ENCODE measurements around the gene GPRC5C. TPM values are rescaled to one million over a fixed set of nuclear protein-coding genes. Genes with fewer than 3 reads are reported as not detected.

Gene GPRC5C
- total and polyA plus RNA-seq, 2 of the 13 experiments (the other 11 are each of a cell fraction or from before 2014, with no cell fraction given), result 85.6 to 300 TPM

DNA sequence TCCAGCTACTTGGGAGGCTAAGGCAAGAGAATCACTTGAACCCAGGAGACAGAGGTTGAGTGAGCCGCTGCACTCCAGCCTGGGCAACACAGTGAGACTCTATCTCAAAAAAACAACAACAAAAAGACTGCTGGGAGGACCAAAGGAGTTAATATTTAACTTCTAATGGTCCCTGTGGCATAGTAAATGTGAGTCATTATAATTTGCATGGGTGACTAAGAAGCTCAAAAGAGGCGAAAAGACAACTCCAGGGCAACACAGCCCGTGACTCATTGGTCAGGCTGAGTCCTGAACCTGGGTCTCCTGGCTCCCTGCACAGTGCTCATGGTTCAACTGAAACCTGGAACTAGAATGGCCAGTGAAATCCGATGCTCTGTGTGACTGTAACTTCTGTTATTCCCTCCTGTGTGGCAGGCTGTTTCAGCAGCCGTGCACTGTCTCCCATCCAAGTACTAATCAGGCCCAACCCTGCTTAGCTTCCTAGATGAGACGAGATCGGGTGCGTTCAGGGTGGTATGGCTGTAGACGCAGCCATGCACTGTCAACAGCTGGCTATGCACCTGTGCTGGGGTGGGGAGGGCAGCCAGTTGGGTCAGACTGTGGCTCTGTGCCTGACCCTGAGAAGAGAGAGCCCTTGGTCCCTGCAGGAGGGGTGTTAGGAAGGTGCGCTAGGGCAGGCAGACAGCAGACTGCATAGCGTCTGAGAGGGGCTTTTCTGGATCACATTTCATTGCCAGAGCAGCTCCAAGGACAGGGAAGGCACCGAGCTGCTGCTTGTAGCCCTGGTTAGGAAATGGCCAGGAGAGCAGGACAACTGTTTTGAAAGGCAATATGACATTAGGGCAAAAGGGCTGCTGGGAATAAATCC, 14.5 kb upstream of the GPRC5C start (continued):
- TF ChIP-seq, protein P1, sequence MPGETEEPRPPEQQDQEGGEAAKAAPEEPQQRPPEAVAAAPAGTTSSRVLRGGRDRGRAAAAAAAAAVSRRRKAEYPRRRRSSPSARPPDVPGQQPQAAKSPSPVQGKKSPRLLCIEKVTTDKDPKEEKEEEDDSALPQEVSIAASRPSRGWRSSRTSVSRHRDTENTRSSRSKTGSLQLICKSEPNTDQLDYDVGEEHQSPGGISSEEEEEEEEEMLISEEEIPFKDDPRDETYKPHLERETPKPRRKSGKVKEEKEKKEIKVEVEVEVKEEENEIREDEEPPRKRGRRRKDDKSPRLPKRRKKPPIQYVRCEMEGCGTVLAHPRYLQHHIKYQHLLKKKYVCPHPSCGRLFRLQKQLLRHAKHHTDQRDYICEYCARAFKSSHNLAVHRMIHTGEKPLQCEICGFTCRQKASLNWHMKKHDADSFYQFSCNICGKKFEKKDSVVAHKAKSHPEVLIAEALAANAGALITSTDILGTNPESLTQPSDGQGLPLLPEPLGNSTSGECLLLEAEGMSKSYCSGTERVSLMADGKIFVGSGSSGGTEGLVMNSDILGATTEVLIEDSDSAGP (CRISPR knock-in tag; IDR thresholded peaks at IDR 0.05; ENCODE audit: borderline replicate concordance), result peak; percentile 77
- TF ChIP-seq GFI1 (CRISPR knock-in tag; IDR thresholded peaks at IDR 0.05; ENCODE audit: borderline replicate concordance), result no peak; the same call in 1 of the 2 replicates
- TF ChIP-seq FOXM1 (CRISPR knock-in tag; IDR thresholded peaks at IDR 0.05), result no peak
- TF ChIP-seq, protein P2, sequence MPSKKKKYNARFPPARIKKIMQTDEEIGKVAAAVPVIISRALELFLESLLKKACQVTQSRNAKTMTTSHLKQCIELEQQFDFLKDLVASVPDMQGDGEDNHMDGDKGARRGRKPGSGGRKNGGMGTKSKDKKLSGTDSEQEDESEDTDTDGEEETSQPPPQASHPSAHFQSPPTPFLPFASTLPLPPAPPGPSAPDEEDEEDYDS (CRISPR knock-in tag; IDR thresholded peaks at IDR 0.05), result peak; percentile 77
- TF ChIP-seq TEAD3 (CRISPR knock-in tag; optimal IDR thresholded peaks at IDR 0.05; ENCODE audit: borderline replicate concordance), result peak; percentile 73
- TF ChIP-seq, protein P3, sequence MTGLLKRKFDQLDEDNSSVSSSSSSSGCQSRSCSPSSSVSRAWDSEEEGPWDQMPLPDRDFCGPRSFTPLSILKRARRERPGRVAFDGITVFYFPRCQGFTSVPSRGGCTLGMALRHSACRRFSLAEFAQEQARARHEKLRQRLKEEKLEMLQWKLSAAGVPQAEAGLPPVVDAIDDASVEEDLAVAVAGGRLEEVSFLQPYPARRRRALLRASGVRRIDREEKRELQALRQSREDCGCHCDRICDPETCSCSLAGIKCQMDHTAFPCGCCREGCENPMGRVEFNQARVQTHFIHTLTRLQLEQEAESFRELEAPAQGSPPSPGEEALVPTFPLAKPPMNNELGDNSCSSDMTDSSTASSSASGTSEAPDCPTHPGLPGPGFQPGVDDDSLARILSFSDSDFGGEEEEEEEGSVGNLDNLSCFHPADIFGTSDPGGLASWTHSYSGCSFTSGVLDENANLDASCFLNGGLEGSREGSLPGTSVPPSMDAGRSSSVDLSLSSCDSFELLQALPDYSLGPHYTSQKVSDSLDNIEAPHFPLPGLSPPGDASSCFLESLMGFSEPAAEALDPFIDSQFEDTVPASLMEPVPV (CRISPR knock-in tag; IDR thresholded peaks at IDR 0.05), result peak; percentile 85
- TF ChIP-seq, protein P4, sequence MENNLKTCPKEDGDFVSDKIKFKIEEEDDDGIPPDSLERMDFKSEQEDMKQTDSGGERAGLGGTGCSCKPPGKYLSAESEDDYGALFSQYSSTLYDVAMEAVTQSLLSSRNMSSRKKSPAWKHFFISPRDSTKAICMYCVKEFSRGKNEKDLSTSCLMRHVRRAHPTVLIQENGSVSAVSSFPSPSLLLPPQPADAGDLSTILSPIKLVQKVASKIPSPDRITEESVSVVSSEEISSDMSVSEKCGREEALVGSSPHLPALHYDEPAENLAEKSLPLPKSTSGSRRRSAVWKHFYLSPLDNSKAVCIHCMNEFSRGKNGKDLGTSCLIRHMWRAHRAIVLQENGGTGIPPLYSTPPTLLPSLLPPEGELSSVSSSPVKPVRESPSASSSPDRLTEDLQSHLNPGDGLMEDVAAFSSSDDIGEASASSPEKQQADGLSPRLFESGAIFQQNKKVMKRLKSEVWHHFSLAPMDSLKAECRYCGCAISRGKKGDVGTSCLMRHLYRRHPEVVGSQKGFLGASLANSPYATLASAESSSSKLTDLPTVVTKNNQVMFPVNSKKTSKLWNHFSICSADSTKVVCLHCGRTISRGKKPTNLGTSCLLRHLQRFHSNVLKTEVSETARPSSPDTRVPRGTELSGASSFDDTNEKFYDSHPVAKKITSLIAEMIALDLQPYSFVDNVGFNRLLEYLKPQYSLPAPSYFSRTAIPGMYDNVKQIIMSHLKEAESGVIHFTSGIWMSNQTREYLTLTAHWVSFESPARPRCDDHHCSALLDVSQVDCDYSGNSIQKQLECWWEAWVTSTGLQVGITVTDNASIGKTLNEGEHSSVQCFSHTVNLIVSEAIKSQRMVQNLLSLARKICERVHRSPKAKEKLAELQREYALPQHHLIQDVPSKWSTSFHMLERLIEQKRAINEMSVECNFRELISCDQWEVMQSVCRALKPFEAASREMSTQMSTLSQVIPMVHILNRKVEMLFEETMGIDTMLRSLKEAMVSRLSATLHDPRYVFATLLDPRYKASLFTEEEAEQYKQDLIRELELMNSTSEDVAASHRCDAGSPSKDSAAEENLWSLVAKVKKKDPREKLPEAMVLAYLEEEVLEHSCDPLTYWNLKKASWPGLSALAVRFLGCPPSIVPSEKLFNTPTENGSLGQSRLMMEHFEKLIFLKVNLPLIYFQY (CRISPR knock-in tag; IDR thresholded peaks at IDR 0.05; ENCODE audit: borderline replicate concordance), result no peak; the same call in 1 of the 2 replicates
- TF ChIP-seq ZNF263 (CRISPR knock-in tag; IDR thresholded peaks at IDR 0.05), result peak; percentile 38; the same call in 1 of the 2 replicates
- TF ChIP-seq ZFP37 (CRISPR knock-in tag; IDR thresholded peaks at IDR 0.05; ENCODE audit: borderline replicate concordance), result 0 out of 2 replicates have a peak, but pooled peaks have one; percentile 22
- no peak for TF ChIP-seq SATB2 (CRISPR knock-in tag; IDR thresholded peaks at IDR 0.05)
- TF ChIP-seq SNAPC2 (CRISPR knock-in tag; IDR thresholded peaks at IDR 0.05), result peak; percentile 88; the same call in 1 of the 2 replicates
- no peak; the same call in 1 of the 2 replicates for TF ChIP-seq NFKB2 (CRISPR knock-in tag; IDR thresholded peaks at IDR 0.05; ENCODE audit: borderline replicate concordance)
- TF ChIP-seq ZMYM4 (CRISPR knock-in tag; IDR thresholded peaks at IDR 0.05), result peak; percentile 48; the same call in 1 of the 2 replicates
- TF ChIP-seq, protein P5, sequence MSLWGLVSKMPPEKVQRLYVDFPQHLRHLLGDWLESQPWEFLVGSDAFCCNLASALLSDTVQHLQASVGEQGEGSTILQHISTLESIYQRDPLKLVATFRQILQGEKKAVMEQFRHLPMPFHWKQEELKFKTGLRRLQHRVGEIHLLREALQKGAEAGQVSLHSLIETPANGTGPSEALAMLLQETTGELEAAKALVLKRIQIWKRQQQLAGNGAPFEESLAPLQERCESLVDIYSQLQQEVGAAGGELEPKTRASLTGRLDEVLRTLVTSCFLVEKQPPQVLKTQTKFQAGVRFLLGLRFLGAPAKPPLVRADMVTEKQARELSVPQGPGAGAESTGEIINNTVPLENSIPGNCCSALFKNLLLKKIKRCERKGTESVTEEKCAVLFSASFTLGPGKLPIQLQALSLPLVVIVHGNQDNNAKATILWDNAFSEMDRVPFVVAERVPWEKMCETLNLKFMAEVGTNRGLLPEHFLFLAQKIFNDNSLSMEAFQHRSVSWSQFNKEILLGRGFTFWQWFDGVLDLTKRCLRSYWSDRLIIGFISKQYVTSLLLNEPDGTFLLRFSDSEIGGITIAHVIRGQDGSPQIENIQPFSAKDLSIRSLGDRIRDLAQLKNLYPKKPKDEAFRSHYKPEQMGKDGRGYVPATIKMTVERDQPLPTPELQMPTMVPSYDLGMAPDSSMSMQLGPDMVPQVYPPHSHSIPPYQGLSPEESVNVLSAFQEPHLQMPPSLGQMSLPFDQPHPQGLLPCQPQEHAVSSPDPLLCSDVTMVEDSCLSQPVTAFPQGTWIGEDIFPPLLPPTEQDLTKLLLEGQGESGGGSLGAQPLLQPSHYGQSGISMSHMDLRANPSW (CRISPR knock-in tag; IDR thresholded peaks at IDR 0.05; ENCODE audit: borderline replicate concordance), result no peak
- peak; percentile 62; the same call in 1 of the 2 replicates for TF ChIP-seq YEATS2 (CRISPR knock-in tag; IDR thresholded peaks at IDR 0.05; ENCODE audit: borderline replicate concordance)
- TF ChIP-seq ATAD3A (CRISPR knock-in tag; IDR thresholded peaks at IDR 0.05), result no peak; the same call in 1 of the 2 replicates
- no peak for TF ChIP-seq DDIT3 (CRISPR knock-in tag; IDR thresholded peaks at IDR 0.05)

All from HepG2 (cell line).